ENCODE results near the gene KIF1A. TPM values are rescaled to one million over a fixed set of nuclear protein-coding genes. Genes with fewer than 3 reads are reported as not detected.

The KIF1A gene
- total RNA-seq, 1 donor = not detected

- H3K4me3 ChIP-seq (ENCODE audit: insufficient read depth, low read length) = no peak overlapping the region
- peaks cover 32% of the 10 kb centered on the region for H3K27me3 ChIP-seq (ENCODE audit: insufficient read depth, low read length)
- no peak overlapping the region for H3K27ac ChIP-seq (ENCODE audit: low read depth, low read length)
- H2AFZ ChIP-seq (ENCODE audit: low read length) = no peak overlapping the region
- H3K36me3 ChIP-seq (ENCODE audit: insufficient read depth, low read length) = no peaks in the 10 kb centered on the region
- H4K20me1 ChIP-seq (ENCODE audit: insufficient read depth, low read length) = no peaks in the 10 kb centered on the region
- DNase-seq (ENCODE audit: insufficient read length, low spot score, missing footprints) = peak; percentile 77
- no peak for TF ChIP-seq CTCF (IDR thresholded peaks at IDR 0.05; ENCODE audit: extremely low read depth, low read depth, low read length)
- H3K9me3 ChIP-seq (ENCODE audit: low read depth, low read length) = peaks cover 4% of the 10 kb centered on the region
- H3K79me2 ChIP-seq (ENCODE audit: insufficient read depth, low read length) = no peaks in the 10 kb centered on the region
- no peaks in the 10 kb centered on the region for H3K4me1 ChIP-seq (ENCODE audit: insufficient read depth, low read length)
- H3K4me2 ChIP-seq (ENCODE audit: insufficient read depth, low read length) = no peak overlapping the region
Measured at GRCh38 chr2:240817496-240818292, 2.3 kb downstream of the KIF1A start.

GRCh38 chr2:240816584-240817495, 3.2 kb downstream of the KIF1A start:
- H3K79me2 ChIP-seq (ENCODE audit: insufficient read depth, low read length) = no peaks in the 10 kb centered on the region
- peaks cover 23% of the 10 kb centered on the region for H3K27me3 ChIP-seq (ENCODE audit: insufficient read depth, low read length)
- no peak overlapping the region for H2AFZ ChIP-seq (ENCODE audit: low read length)
- no peak overlapping the region for H3K27ac ChIP-seq (ENCODE audit: low read depth, low read length)
- H3K4me1 ChIP-seq (ENCODE audit: insufficient read depth, low read length) = no peaks in the 10 kb centered on the region
- H4K20me1 ChIP-seq (ENCODE audit: insufficient read depth, low read length) = no peaks in the 10 kb centered on the region
- peak; percentile 80 for DNase-seq (ENCODE audit: insufficient read length, low spot score, missing footprints)
- H3K4me3 ChIP-seq (ENCODE audit: insufficient read depth, low read length) = no peak overlapping the region
- no peak for TF ChIP-seq CTCF (IDR thresholded peaks at IDR 0.05; ENCODE audit: extremely low read depth, low read depth, low read length)
- no peak overlapping the region for H3K4me2 ChIP-seq (ENCODE audit: insufficient read depth, low read length)
- peaks cover 4% of the 10 kb centered on the region for H3K9me3 ChIP-seq (ENCODE audit: low read depth, low read length)
- no peaks in the 10 kb centered on the region for H3K36me3 ChIP-seq (ENCODE audit: insufficient read depth, low read length)

- H2AFZ ChIP-seq (ENCODE audit: low read length) = no peak overlapping the region
- H3K27me3 ChIP-seq (ENCODE audit: insufficient read depth, low read length) = peaks cover 15% of the 10 kb centered on the region
- H3K4me1 ChIP-seq (ENCODE audit: insufficient read depth, low read length) = no peaks in the 10 kb centered on the region
- H3K9me3 ChIP-seq (ENCODE audit: low read depth, low read length) = peaks cover 4% of the 10 kb centered on the region
- no peak overlapping the region for H3K27ac ChIP-seq (ENCODE audit: low read depth, low read length)
- H3K36me3 ChIP-seq (ENCODE audit: insufficient read depth, low read length) = no peaks in the 10 kb centered on the region
- H3K4me3 ChIP-seq (ENCODE audit: insufficient read depth, low read length) = no peak overlapping the region
- H3K79me2 ChIP-seq (ENCODE audit: insufficient read depth, low read length) = no peaks in the 10 kb centered on the region
- peak; percentile 69 for DNase-seq (ENCODE audit: insufficient read length, low spot score, missing footprints)
- no peak for TF ChIP-seq CTCF (IDR thresholded peaks at IDR 0.05; ENCODE audit: extremely low read depth, low read depth, low read length)
- no peak overlapping the region for H3K4me2 ChIP-seq (ENCODE audit: insufficient read depth, low read length)
- no peaks in the 10 kb centered on the region for H4K20me1 ChIP-seq (ENCODE audit: insufficient read depth, low read length)
Measured at GRCh38 chr2:240815761-240816583, 4.0 kb downstream of the KIF1A start.

Measured in osteoblast (primary cell).